Adrenal gland (tissue), 5 donors: ENCODE data around the gene STOML1.

ENCODE experiments used
- POLR2A ChIP-seq, 2 donors: fragments of 450-650 bp; IDR thresholded peaks; one replicate each; pipeline ENCODE4 v1.6.1; 2017; ENCODE audit warnings: antibody characterized with exemption in 2 of 2, mild to moderate bottlenecking in 2 of 2, moderate library complexity in 1 of 2
- TF ChIP-seq, protein P1 (sequence below), 6 experiments: fragments of 450-650 bp in 4 of 6; fragments of 200-600 bp in 2 of 6; sonication (generic) in 1 of 6; IDR thresholded peaks; 1 replicate in 5 of 6; 2 replicates in 1 of 6; pipeline versions ENCODE4 v1.5.1 to v1.8.0; 2016 to 2021; ENCODE audit warnings: antibody characterized with exemption in 6 of 6, mild to moderate bottlenecking in 2 of 6, moderate library complexity in 1 of 6
- donor health status: DM: no; HTN: no; CAD: no.

DNA sequence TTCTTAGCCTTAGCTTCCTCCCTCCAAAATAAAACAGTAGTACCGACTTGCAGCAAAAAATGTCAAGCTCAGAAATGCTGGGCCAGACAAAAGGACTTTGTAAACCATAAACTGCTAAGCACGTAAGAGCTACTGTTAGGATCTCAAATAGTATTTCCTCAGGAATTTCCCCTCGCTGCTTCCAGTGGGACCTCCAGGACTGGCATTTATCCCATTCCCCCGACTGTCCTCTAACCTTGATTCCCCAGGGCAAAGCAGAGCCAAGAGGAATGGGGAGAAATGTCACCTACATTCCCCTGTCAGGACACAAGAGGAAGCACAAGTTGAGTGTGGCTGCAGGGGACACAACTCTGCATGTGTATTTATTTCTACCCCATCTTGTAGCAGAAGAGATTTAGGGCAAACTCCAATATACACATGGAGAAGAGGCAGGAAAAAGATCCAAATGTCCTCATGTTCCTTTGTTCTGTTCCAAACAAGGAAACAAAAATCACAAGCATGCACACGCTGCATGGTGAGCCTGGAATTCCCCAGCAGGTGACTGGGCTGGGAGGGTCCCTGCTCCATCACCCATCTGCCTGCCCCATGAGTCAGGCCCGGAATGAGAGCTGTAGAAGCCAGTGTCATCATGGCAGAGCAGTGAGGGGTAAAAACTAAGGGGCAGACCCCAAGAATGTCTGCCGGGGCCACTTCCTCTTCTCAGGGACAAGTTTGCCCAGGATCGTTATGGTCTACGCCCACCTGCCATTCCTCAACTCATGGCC lies 4.2 kb downstream of the STOML1 start:
- TF ChIP-seq, protein P1, sequence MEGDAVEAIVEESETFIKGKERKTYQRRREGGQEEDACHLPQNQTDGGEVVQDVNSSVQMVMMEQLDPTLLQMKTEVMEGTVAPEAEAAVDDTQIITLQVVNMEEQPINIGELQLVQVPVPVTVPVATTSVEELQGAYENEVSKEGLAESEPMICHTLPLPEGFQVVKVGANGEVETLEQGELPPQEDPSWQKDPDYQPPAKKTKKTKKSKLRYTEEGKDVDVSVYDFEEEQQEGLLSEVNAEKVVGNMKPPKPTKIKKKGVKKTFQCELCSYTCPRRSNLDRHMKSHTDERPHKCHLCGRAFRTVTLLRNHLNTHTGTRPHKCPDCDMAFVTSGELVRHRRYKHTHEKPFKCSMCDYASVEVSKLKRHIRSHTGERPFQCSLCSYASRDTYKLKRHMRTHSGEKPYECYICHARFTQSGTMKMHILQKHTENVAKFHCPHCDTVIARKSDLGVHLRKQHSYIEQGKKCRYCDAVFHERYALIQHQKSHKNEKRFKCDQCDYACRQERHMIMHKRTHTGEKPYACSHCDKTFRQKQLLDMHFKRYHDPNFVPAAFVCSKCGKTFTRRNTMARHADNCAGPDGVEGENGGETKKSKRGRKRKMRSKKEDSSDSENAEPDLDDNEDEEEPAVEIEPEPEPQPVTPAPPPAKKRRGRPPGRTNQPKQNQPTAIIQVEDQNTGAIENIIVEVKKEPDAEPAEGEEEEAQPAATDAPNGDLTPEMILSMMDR (IDR thresholded peaks at IDR 0.05): no peak
- TF ChIP-seq POLR2A (IDR thresholded peaks at IDR 0.05): no peak
